Measurements from ENCODE around the gene RBPJ.

DNA sequence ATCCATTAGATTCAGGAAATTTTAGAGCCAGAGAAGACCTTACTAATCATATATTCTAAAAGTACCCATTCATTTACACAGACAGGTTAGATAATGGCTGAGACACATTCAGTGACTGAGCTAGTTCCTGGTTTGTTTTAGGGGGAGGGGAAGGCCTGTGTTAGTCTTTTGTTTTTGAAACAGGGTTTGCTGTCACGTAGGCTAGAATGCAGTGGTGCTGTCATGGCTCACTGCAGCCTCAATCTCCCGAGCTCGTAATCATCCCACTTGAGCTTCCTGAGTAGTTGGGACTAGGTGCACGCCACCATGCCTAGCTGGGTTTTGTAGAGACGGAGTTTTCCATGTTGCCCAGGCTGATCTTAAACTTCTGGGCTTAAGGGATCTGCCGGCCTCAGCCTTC lies 10.1 kb downstream of the RBPJ start:
- TF ChIP-seq, protein P1, sequence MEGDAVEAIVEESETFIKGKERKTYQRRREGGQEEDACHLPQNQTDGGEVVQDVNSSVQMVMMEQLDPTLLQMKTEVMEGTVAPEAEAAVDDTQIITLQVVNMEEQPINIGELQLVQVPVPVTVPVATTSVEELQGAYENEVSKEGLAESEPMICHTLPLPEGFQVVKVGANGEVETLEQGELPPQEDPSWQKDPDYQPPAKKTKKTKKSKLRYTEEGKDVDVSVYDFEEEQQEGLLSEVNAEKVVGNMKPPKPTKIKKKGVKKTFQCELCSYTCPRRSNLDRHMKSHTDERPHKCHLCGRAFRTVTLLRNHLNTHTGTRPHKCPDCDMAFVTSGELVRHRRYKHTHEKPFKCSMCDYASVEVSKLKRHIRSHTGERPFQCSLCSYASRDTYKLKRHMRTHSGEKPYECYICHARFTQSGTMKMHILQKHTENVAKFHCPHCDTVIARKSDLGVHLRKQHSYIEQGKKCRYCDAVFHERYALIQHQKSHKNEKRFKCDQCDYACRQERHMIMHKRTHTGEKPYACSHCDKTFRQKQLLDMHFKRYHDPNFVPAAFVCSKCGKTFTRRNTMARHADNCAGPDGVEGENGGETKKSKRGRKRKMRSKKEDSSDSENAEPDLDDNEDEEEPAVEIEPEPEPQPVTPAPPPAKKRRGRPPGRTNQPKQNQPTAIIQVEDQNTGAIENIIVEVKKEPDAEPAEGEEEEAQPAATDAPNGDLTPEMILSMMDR (IDR thresholded peaks at IDR 0.05), result no peak
- TF ChIP-seq EZH2 (IDR thresholded peaks at IDR 0.05), result no peak
